NCI-H2196 treated with DMSO at 0.1 percent for 48 hours (cell line): Measurements from ENCODE around the gene LIAS.

ENCODE experiments used
- DNase-seq: peaks from one replicate; lab custom pipeline; 2025; ENCODE audit not compliant: unreplicated experiment; lab: John Stamatoyannopoulos, UW

Gene LIAS

GRCh38 chr4:39528061-39528465 is 69.2 kb downstream of the LIAS start:
- DNase-seq = no peak
